ENCODE data around the gene CDH4.

DNA sequence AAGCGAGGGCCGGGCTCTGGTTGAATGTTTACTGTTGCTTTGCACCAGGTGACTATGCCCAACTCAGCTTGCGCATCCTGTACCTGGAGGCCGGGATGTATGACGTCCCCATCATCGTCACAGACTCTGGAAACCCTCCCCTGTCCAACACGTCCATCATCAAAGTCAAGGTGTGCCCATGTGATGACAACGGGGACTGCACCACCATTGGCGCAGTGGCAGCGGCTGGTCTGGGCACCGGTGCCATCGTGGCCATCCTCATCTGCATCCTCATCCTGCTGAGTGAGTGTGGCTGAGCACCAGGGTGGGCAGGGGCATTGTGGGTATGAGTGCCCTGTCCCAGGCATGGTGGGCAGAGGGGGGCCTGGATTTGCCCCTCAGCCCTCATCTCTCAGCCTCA is 677.5 kb downstream of the CDH4 start:
- TF ChIP-seq POLR2A (IDR thresholded peaks at IDR 0.05) (no peak), EP300 (IDR thresholded peaks at IDR 0.05; ENCODE audit: low read depth) (no peak)
